SK-N-SH treated with all-trans-retinoic acid at 6 μM for 48 hours (cell line): ENCODE data around the gene ACADL.

Experiments
- ATAC-seq: fragments of 200-7000 bp; cut with Tn5 transposase; 3 replicates; pipeline ENCODE4 v1.9.1; 2020; ENCODE audit warnings: mild to moderate bottlenecking, moderate library complexity
- ARNTL ChIP-seq: fragments of 450-650 bp; formaldehyde crosslinking; IDR thresholded peaks from 2 replicates; pipeline ENCODE4 v1.5.0; 2020; ENCODE audit warnings: low read depth, mild to moderate bottlenecking, moderate library complexity, borderline replicate concordance
- BACH2 ChIP-seq: fragments of 250-450 bp; sonication (Bioruptor Pico); IDR thresholded peaks from 2 replicates; pipeline ENCODE4 v1.9.0; 2021; ENCODE audit warnings: mild to moderate bottlenecking, borderline replicate concordance
- CSDC2 ChIP-seq: fragments of 250-450 bp; sonication (Bioruptor Pico); IDR thresholded peaks from 2 replicates; pipeline ENCODE4 v1.5.0; 2020; ENCODE audit warnings: mild to moderate bottlenecking, moderate library complexity
- ESRRG ChIP-seq: fragments of 250-450 bp; sonication (Bioruptor Pico); IDR thresholded peaks from 2 replicates; pipeline ENCODE4 v1.6.1; 2021; ENCODE audit warnings: mild to moderate bottlenecking
- GLIS3 ChIP-seq: fragments of 250-450 bp; sonication (Bioruptor Pico); IDR thresholded peaks from 2 replicates; pipeline ENCODE4 v1.5.0; 2020; ENCODE audit warnings: mild to moderate bottlenecking, moderate library complexity
- ISL1 ChIP-seq: fragments of 250-450 bp; sonication (Bioruptor Pico); IDR thresholded peaks from 2 replicates; pipeline ENCODE4 v2.1.2; 2022; ENCODE audit warnings: mild to moderate bottlenecking, moderate library complexity
- OSR1 ChIP-seq: fragments of 250-450 bp; sonication (Bioruptor Pico); IDR thresholded peaks from 2 replicates; pipeline ENCODE4 v1.8.0; 2022; ENCODE audit warnings: moderate library complexity, mild to moderate bottlenecking, inconsistent platforms
- RARB ChIP-seq: fragments of 250-450 bp; sonication (Bioruptor Pico); IDR thresholded peaks from 2 replicates; pipeline ENCODE4 v1.8.0; 2021; ENCODE audit warnings: mild to moderate bottlenecking, moderate library complexity
- SNAI2 ChIP-seq: fragments of 250-450 bp; sonication (Bioruptor Pico); IDR thresholded peaks from 2 replicates; pipeline ENCODE4 v1.5.0; 2020; ENCODE audit warnings: mild to moderate bottlenecking, moderate library complexity
- TOX ChIP-seq: fragments of 250-450 bp; sonication (Bioruptor Pico); IDR thresholded peaks from 2 replicates; pipeline ENCODE4 v1.8.0; 2021; ENCODE audit warnings: mild to moderate bottlenecking, moderate library complexity, borderline replicate concordance
- ZC3H10 ChIP-seq: fragments of 250-450 bp; sonication (Bioruptor Pico); IDR thresholded peaks from 2 replicates; pipeline ENCODE4 v1.5.1; 2021; ENCODE audit warnings: mild to moderate bottlenecking, moderate library complexity
- ZNF565 ChIP-seq: fragments of 450-650 bp; formaldehyde crosslinking; conservative IDR thresholded peaks from 2 replicates; pipeline ENCODE4 v1.5.0; 2020; ENCODE audit warnings: low read depth, mild to moderate bottlenecking, moderate library complexity
- TF ChIP-seq, protein P1 (sequence below): fragments of 250-450 bp; sonication (Bioruptor Pico); IDR thresholded peaks from 2 replicates; pipeline ENCODE4 v1.5.1; 2020; ENCODE audit warnings: low read depth, mild to moderate bottlenecking, moderate library complexity
- TF ChIP-seq, protein P2 (sequence below): fragments of 250-450 bp; sonication (Bioruptor Pico); IDR thresholded peaks from 2 replicates; pipeline ENCODE4 v1.8.0; 2021; ENCODE audit warnings: low read depth, mild to moderate bottlenecking, moderate library complexity, borderline replicate concordance

Gene ACADL

DNA sequence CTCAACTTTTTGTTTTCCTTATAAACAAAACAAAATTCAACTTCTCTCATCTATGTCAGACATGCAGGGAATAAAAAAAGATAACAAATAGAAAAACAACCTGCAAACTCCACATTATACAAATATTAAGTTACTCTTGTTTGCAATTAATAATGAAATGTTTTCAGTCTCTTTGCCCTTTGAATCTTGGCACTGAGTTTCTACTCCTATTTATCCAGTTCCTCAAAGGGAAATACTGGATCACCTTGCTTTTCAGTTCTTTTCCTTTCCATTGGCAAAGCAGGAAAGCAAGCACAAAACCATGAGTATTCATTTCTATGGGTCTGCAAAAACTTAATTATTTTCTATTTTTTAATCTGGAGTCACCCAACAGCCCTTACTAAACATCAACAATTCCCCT is 77.6 kb downstream of the ACADL start:
- ATAC-seq = no peak

More for the DNA sequence above, 77.6 kb downstream of the ACADL start:
- TF ChIP-seq RARB (CRISPR knock-in tag) = no peak
- TF ChIP-seq ARNTL (CRISPR knock-in tag) = no peak
- TF ChIP-seq ZNF565 = no peak
- TF ChIP-seq GLIS3 (CRISPR knock-in tag) = no peak
- TF ChIP-seq, protein P1, sequence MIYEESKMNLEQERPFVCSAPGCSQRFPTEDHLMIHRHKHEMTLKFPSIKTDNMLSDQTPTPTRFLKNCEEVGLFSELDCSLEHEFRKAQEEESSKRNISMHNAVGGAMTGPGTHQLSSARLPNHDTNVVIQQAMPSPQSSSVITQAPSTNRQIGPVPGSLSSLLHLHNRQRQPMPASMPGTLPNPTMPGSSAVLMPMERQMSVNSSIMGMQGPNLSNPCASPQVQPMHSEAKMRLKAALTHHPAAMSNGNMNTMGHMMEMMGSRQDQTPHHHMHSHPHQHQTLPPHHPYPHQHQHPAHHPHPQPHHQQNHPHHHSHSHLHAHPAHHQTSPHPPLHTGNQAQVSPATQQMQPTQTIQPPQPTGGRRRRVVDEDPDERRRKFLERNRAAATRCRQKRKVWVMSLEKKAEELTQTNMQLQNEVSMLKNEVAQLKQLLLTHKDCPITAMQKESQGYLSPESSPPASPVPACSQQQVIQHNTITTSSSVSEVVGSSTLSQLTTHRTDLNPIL (CRISPR knock-in tag) = no peak
- no peak for TF ChIP-seq SNAI2
- no peak for TF ChIP-seq OSR1 (CRISPR knock-in tag)
- TF ChIP-seq, protein P2, sequence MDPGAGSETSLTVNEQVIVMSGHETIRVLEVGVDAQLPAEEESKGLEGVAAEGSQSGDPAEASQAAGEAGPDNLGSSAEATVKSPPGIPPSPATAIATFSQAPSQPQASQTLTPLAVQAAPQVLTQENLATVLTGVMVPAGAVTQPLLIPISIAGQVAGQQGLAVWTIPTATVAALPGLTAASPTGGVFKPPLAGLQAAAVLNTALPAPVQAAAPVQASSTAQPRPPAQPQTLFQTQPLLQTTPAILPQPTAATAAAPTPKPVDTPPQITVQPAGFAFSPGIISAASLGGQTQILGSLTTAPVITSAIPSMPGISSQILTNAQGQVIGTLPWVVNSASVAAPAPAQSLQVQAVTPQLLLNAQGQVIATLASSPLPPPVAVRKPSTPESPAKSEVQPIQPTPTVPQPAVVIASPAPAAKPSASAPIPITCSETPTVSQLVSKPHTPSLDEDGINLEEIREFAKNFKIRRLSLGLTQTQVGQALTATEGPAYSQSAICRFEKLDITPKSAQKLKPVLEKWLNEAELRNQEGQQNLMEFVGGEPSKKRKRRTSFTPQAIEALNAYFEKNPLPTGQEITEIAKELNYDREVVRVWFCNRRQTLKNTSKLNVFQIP = no peak
- TF ChIP-seq TOX (CRISPR knock-in tag) = no peak
- no peak for TF ChIP-seq BACH2
- TF ChIP-seq CSDC2 = no peak
- no peak for TF ChIP-seq ESRRG (CRISPR knock-in tag)
- no peak for TF ChIP-seq ZC3H10 (CRISPR knock-in tag)
- TF ChIP-seq ISL1 (CRISPR knock-in tag) = no peak
